K562 (cell line): ENCODE measurements around the gene PLCB3. TPM values are rescaled to one million over a fixed set of nuclear protein-coding genes. Genes with fewer than 3 reads are reported as not detected.

Experiments used
- ATAC-seq: fragments of 200-7000 bp; cut with Tn5 transposase; 3 replicates; pipeline ENCODE4 v1.9.1; 2020; ENCODE audit warnings: moderate library complexity
- BruUV-seq: library from RNA; stranded (reverse); fragments of 400-500 nt; replicated peaks from 2 replicates; lab custom pipeline; 2021; lab: Mats Ljungman, UMichigan
- CTCF ChIA-PET: fragments of 300-600 bp; formaldehyde crosslinking; extraction: SDS; loops from one replicate; lab custom pipeline; 2021; ENCODE audit warnings: low intra/inter-chr PET ratio; lab: Yijun Ruan, JAX
- POLR2A ChIA-PET: fragments of 300-600, 350-650 bp; sonication (Branson Sonifier 250); formaldehyde crosslinking; extraction: SDS; loops from one replicate; lab custom pipeline; 2021; ENCODE audit warnings: antibody characterized with exemption, inconsistent platforms; lab: Yijun Ruan, JAX
- DNase-seq, 4 experiments: peaks; one replicate each; pipeline versions ENCODE4 v3.0.0 to v3.0.0-alpha.2; 2011 to 2018; ENCODE audit warnings: low spot score in 3 of 4, mixed read lengths in 3 of 4; ENCODE audit errors: extremely low read depth in 1 of 4
- FAIRE-seq: peaks from 2 replicates; lab custom pipeline; 2011; peaks lifted over from hg19 to GRCh38; lab: Jason Lieb, UNC
- H2AFZ ChIP-seq: 2 replicates; pipeline ENCODE4 v1.6.0; 2011; ENCODE audit warnings: low read depth, low read length, control low read depth, inconsistent platforms
- H3K27ac ChIP-seq: fragments of 200-600 bp; 3 replicates; pipeline ENCODE4 v1.8.0; 2011; ENCODE audit warnings: low read depth, mild to moderate bottlenecking, control low read depth, inconsistent platforms, low read length, moderate library complexity, mixed read lengths; ENCODE audit errors: extremely low read depth
- H3K27me3 ChIP-seq, 2 experiments: fragments of 300-600 bp in 1 of 2; 2 replicates in 1 of 2; 3 replicates in 1 of 2; pipeline versions ENCODE4 v1.6.0 to v1.8.0; 2011; ENCODE audit warnings: inconsistent platforms in 2 of 2, low read length in 2 of 2, mild to moderate bottlenecking in 1 of 2, mixed read lengths in 1 of 2, moderate library complexity in 1 of 2; ENCODE audit not compliant: control insufficient read depth in 2 of 2, insufficient read depth in 2 of 2
- H3K36me3 ChIP-seq: fragments of 300-600 bp; 3 replicates; pipeline ENCODE4 v1.8.0; 2011; ENCODE audit warnings: mild to moderate bottlenecking, low read length, inconsistent platforms; ENCODE audit not compliant: control insufficient read depth, insufficient read depth
- H3K4me1 ChIP-seq, 2 experiments: fragments of 200-600 bp in 1 of 2; replicated peaks in 1 of 2; 2 replicates in 1 of 2; 3 replicates in 1 of 2; pipeline versions ENCODE4 v1.5.1 to v1.8.0; 2011; ENCODE audit warnings: inconsistent platforms in 2 of 2, low read length in 2 of 2, mild to moderate bottlenecking in 1 of 2, mixed read lengths in 1 of 2, moderate library complexity in 1 of 2; ENCODE audit not compliant: control insufficient read depth in 2 of 2, insufficient read depth in 2 of 2
- H3K4me2 ChIP-seq: 2 replicates; pipeline ENCODE4 v1.6.1; 2011; ENCODE audit warnings: low read length, control low read depth, inconsistent platforms, mixed read lengths; ENCODE audit not compliant: insufficient read depth
- H3K4me3 ChIP-seq: fragments of 200-600 bp; sonication (generic), shearing (Covaris generic); 2 replicates; pipeline ENCODE4 v1.5.1; 2016; ENCODE audit warnings: control low read depth, inconsistent platforms
- H3K79me2 ChIP-seq: fragments of 200-600 bp; 3 replicates; pipeline ENCODE4 v1.8.0; 2011; ENCODE audit warnings: low read length, inconsistent platforms; ENCODE audit not compliant: control insufficient read depth, insufficient read depth
- H3K9ac ChIP-seq, 2 experiments: 2 replicates each; pipeline versions ENCODE4 v1.6.0 to v1.6.1; 2011; ENCODE audit warnings: low read depth in 2 of 2, low read length in 2 of 2, control low read depth in 1 of 2, inconsistent platforms in 1 of 2, mild to moderate bottlenecking in 1 of 2, mixed read lengths in 1 of 2; ENCODE audit not compliant: insufficient read depth in 1 of 2
- H3K9me1 ChIP-seq: one replicate; pipeline ENCODE4 v1.6.0; 2011; ENCODE audit warnings: inconsistent platforms, mild to moderate bottlenecking, low read length, moderate library complexity; ENCODE audit not compliant: control insufficient read depth, insufficient read depth
- H3K9me3 ChIP-seq: replicated peaks from 2 replicates; pipeline ENCODE4 v1.5.1; 2011; ENCODE audit warnings: low read depth, low read length, inconsistent platforms; ENCODE audit not compliant: control insufficient read depth, insufficient read depth
- H4K20me1 ChIP-seq: replicated peaks from 2 replicates; pipeline ENCODE4 v1.6.1; 2011; ENCODE audit warnings: low read length, inconsistent platforms, mixed read lengths; ENCODE audit not compliant: control insufficient read depth, insufficient read depth
- ATF7 ChIP-seq: fragments of 450-650 bp; IDR thresholded peaks from 2 replicates; pipeline ENCODE4 v1.7.1; 2014; ENCODE audit warnings: mild to moderate bottlenecking, moderate library complexity
- CBFA2T2 ChIP-seq: fragments of 450-650 bp; conservative IDR thresholded peaks from 2 replicates; pipeline ENCODE4 v1.6.1; 2017; ENCODE audit warnings: mild to moderate bottlenecking
- CEBPB ChIP-seq: fragments of 450-650 bp; IDR thresholded peaks from 2 replicates; pipeline ENCODE4 v1.6.1; 2016; ENCODE audit warnings: missing genetic modification characterization, missing compliant biosample characterization
- EGR1 ChIP-seq: fragments of 450-650 bp; conservative IDR thresholded peaks from 2 replicates; pipeline ENCODE4 v1.6.1; 2017; ENCODE audit warnings: mild to moderate bottlenecking
- GATAD2B ChIP-seq: fragments of 450-650 bp; IDR thresholded peaks from 2 replicates; pipeline ENCODE4 v1.6.1; 2017; ENCODE audit warnings: mild to moderate bottlenecking, borderline replicate concordance
- JUND ChIP-seq, 2 experiments: IDR thresholded peaks; 2 replicates in 1 of 2; 3 replicates in 1 of 2; pipeline ENCODE4 v1.6.1; 2011; ENCODE audit warnings: borderline replicate concordance in 2 of 2, low read depth in 2 of 2, low read length in 2 of 2, improper control_type of control experiment in 1 of 2, missing biosample characterization in 1 of 2, missing genetic modification characterization in 1 of 2, missing genetic modification reagents in 1 of 2
- MNT ChIP-seq, 2 experiments: fragments of 450-650 bp; conservative IDR thresholded peaks; 2 replicates each; pipeline ENCODE4 v1.6.1; 2017; ENCODE audit warnings: mild to moderate bottlenecking in 2 of 2, moderate library complexity in 2 of 2
- PHTF2 ChIP-seq: fragments of 250-450 bp; sonication (Bioruptor Pico); IDR thresholded peaks from 2 replicates; pipeline ENCODE4 v1.5.0; 2021; ENCODE audit warnings: mild to moderate bottlenecking
- PRDM10 ChIP-seq: fragments of 450-650 bp; IDR thresholded peaks from 2 replicates; pipeline ENCODE4 v1.6.1; 2018; ENCODE audit not compliant: partially characterized antibody
- RB1 ChIP-seq: fragments of 450-650 bp; IDR thresholded peaks from 2 replicates; pipeline ENCODE4 v1.6.1; 2017; ENCODE audit warnings: low read depth, mild to moderate bottlenecking
- SIN3B ChIP-seq: fragments of 450-650 bp; IDR thresholded peaks from 2 replicates; pipeline ENCODE4 v1.6.1; 2017; ENCODE audit warnings: low read depth, mild to moderate bottlenecking, moderate library complexity
- THAP12 ChIP-seq: fragments of 250-450 bp; sonication (Bioruptor Pico); IDR thresholded peaks from 2 replicates; pipeline ENCODE4 v1.9.0; 2021; ENCODE audit warnings: mild to moderate bottlenecking, inconsistent platforms
- TRIM24 ChIP-seq, 2 experiments: fragments of 450-650 bp; IDR thresholded peaks; 2 replicates each; pipeline ENCODE4 v1.6.1; 2016
- TSC22D4 ChIP-seq: fragments of 450-650 bp; IDR thresholded peaks from 2 replicates; pipeline ENCODE4 v1.6.1; 2016; ENCODE audit warnings: missing genetic modification characterization, missing biosample characterization, control low read depth
- WGBS: fragments of 100-300 bp; shearing (Covaris generic); methylation state at CpG from one replicate; pipeline ENCODE4 v1.1.6; 2016; ENCODE audit warnings: low coverage, mixed read lengths; ENCODE audit not compliant: insufficient coverage; ENCODE audit errors: missing lambda C conversion rate; 5-methylcytosine and 5-hydroxymethylcytosine counted together
- in situ Hi-C: fragments of 300-500 bp; cut with MboI; formaldehyde crosslinking; loops from 4 replicates; pipeline ENCODE4 v1.15.0; 2018; ENCODE audit warnings: inconsistent platforms, mixed read lengths
- intact Hi-C: fragments of 100-400 bp; cut with micrococcal nuclease; formaldehyde crosslinking; loops from 2 replicates; pipeline ENCODE4 v1.14.2; 2022
- polyA plus RNA-seq, 8 experiments: library from polyadenylated mRNA; depleted of rRNA in 4 of 8; stranded (reverse) in 5 of 8; unstranded in 3 of 8; fragments of >200 nt; fragmentation: Nextera tagmentation in 2 of 8; fragmentation: Illumina TruSeq in 1 of 8; extraction: Ambion mirVana in 2 of 8; extraction: Trizol in 1 of 8; gene quantifications; 2 replicates each; pipeline versions ENCODE4 v1.2.1 to v1.2.3, GENCODE V29; 2011 to 2014; ENCODE audit warnings: inconsistent platforms in 1 of 8, missing spikeins in 1 of 8
- total RNA-seq, 7 experiments: library from RNA; depleted of rRNA in 6 of 7; stranded (reverse); fragments of >200 nt in 6 of 7; fragmentation: Illumina TruSeq in 2 of 7; extraction: Trizol in 2 of 7; gene quantifications; 2 replicates each; pipeline versions ENCODE4 v1.2.1 to v1.2.3, GENCODE V29; 2011 to 2021; ENCODE audit warnings: low replicate concordance in 1 of 7

PLCB3 gene
- total and polyA plus RNA-seq, 9 of the 15 experiments (the other 6 are each of a cell fraction or from before 2014, with no cell fraction given): 0.31 to 44.8 (median 14.6) TPM

- peaks cover 32 to 46% of the 10 kb centered on the region in 2 experiments for H3K4me1 ChIP-seq
- no peaks in the 10 kb centered on the region for H3K9me3 ChIP-seq
- H3K4me3 ChIP-seq: peak within 1 kb of the TSS; percentile 93
- H3K36me3 ChIP-seq: peaks cover 25% of the 10 kb centered on the region; the same call in 2 of the 3 replicates
- peak within 1 kb of the TSS; percentile 100 for H3K27ac ChIP-seq
- peak within 1 kb of the TSS; percentile 100 for H3K4me2 ChIP-seq
- peak; percentile 83 for ATAC-seq
- no TSS peak for BruUV-seq
- in situ Hi-C loops: no loop called here
- H3K9ac ChIP-seq: peak within 1 kb of the TSS; percentile 98 to 100
- DNase-seq: peak; percentile 95 to 99 (median 98)
- H4K20me1 ChIP-seq: no peaks in the 10 kb centered on the region; the same call in 1 of the 2 replicates
- intact Hi-C loops: loop anchor here (2.0 to 10.0 kb wide), 4 partner anchors 34 to 470 kb away; partner anchors contain the start of genes FKBP2, MARK2 and PPP1R14B
- ChIA-PET CTCF (interaction anchor here (1.4 kb wide), 1 partner anchor 101 kb away, joined by 10 read pairs; no protein-coding TSS in a partner anchor), POLR2A (interaction anchor here (0.5 to 5.8 kb wide), 11 partner anchors 20 to 580 kb away, joined by 3 to 68 read pairs (median 4); partner anchors contain the start of genes BAD, FERMT3 and PPP1R14B)
- H3K79me2 ChIP-seq: peaks cover 43% of the 10 kb centered on the region
- H2AFZ ChIP-seq: peak within 1 kb of the TSS; percentile 93
- H3K9me1 ChIP-seq: peaks cover 5% of the 10 kb centered on the region
- peak; percentile 96 for FAIRE-seq
- no peaks in the 10 kb centered on the region for H3K27me3 ChIP-seq
- WGBS: 0% methylated on average over 32 of the region's 81 CpGs
- TF ChIP-seq JUND (IDR thresholded peaks at IDR 0.05; ENCODE audit: borderline replicate concordance, low read depth, low read length) (no peak), JUND (tag; IDR thresholded peaks at IDR 0.05; ENCODE audit: borderline replicate concordance, low read depth, low read length) (0 out of 3 replicates have a peak, but pooled peaks have one; percentile 4), RB1 (peak; percentile 15; the same call in 1 of the 2 replicates), ATF7 (peak; percentile 50), PRDM10 (no peak), SIN3B (0 out of 2 replicates have a peak, but pooled peaks have one; percentile 13), EGR1 (peak; percentile 64), PHTF2 (CRISPR knock-in tag) (no peak), CEBPB (tag) (peak; percentile 88), CBFA2T2 (no peak), TSC22D4 (tag) (no peak), TRIM24 (IDR thresholded peaks at IDR 0.05) (no peak), MNT (conservative IDR thresholded peaks at IDR 0.05) (no peak), THAP12 (CRISPR knock-in tag) (peak; percentile 55; the same call in 1 of the 2 replicates), GATAD2B (peak; percentile 78; the same call in 1 of the 2 replicates)
Measured at GRCh38 chr11:64305075-64305690, 53.9 kb downstream of the PLCB3 start, which contains the start of gene ESRRA. ESRRA (plus strand) TSS chr11:64305524; CDS start chr11:64307180, 1,656 bp downstream.
